Measurements from ENCODE around the gene TBX19.

DNA sequence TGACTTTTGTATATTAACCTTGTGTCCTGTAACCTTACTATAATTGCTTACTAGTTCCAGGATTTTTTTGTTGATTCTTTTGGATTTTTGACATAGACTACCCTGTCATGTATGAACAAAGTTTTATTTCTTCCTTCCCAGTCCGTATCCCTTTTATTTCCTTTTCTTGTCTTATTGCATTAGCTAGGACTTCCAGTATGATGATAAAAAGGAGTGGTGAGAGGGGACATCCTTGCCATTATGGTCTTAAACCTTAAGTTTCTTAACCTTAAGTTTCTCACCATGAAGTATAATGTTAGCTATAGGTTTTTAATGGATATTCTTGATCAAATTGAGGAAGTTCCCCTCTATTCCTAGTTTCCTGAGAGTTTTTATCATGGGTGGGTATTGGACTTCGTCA lies 24.5 kb upstream of the TBX19 start:
- TF ChIP-seq, protein P1, sequence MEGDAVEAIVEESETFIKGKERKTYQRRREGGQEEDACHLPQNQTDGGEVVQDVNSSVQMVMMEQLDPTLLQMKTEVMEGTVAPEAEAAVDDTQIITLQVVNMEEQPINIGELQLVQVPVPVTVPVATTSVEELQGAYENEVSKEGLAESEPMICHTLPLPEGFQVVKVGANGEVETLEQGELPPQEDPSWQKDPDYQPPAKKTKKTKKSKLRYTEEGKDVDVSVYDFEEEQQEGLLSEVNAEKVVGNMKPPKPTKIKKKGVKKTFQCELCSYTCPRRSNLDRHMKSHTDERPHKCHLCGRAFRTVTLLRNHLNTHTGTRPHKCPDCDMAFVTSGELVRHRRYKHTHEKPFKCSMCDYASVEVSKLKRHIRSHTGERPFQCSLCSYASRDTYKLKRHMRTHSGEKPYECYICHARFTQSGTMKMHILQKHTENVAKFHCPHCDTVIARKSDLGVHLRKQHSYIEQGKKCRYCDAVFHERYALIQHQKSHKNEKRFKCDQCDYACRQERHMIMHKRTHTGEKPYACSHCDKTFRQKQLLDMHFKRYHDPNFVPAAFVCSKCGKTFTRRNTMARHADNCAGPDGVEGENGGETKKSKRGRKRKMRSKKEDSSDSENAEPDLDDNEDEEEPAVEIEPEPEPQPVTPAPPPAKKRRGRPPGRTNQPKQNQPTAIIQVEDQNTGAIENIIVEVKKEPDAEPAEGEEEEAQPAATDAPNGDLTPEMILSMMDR (IDR thresholded peaks at IDR 0.05), result no peak
- TF ChIP-seq EZH2 (IDR thresholded peaks at IDR 0.05; ENCODE audit: borderline replicate concordance, insufficient read depth, low read depth, low read length, poor library complexity, severe bottlenecking), result no peak
